Vagina (tissue), 2 donors: ENCODE results near the gene KDM4C.

Experiments
- CTCF ChIP-seq, 3 experiments: fragments of 450-650 bp in 2 of 3; fragments of 200-600 bp in 1 of 3; sonication (generic) in 1 of 3; IDR thresholded peaks; one replicate each; pipeline ENCODE4 v1.5.1; 2017 to 2019; ENCODE audit warnings: antibody characterized with exemption in 3 of 3, mild to moderate bottlenecking in 2 of 3, moderate library complexity in 2 of 3
- POLR2A ChIP-seq, 2 donors: fragments of 450-650 bp; IDR thresholded peaks; one replicate each; pipeline ENCODE4 v1.6.1; 2017; ENCODE audit warnings: antibody characterized with exemption in 2 of 2, mild to moderate bottlenecking in 2 of 2, moderate library complexity in 2 of 2

GRCh38 chr9:7129391-7129790, 371.6 kb downstream of the KDM4C start:
- TF ChIP-seq POLR2A (IDR thresholded peaks at IDR 0.05) (no peak), CTCF (IDR thresholded peaks at IDR 0.05) (no peak)
